RPMI7951 (cell line): Measurements from ENCODE around the gene DARS2. TPM values are rescaled to one million over a fixed set of nuclear protein-coding genes. Genes with fewer than 3 reads are reported as not detected.
"Not testable (repeated sequence)": the region's sequence is repeated elsewhere in the genome, so short reads cannot be mapped to it uniquely, and the experiment has no call there.

Experiments
- DNase-seq: peaks from one replicate; pipeline ENCODE4 v3.0.0-alpha.2; 2012; ENCODE audit warnings: low read depth
- total RNA-seq: library from RNA; depleted of rRNA; stranded (reverse); fragments of >200 nt; shearing (Covaris generic); gene quantifications from 2 replicates; pipeline ENCODE4 v1.2.3, GENCODE V29; 2014

The DARS2 gene
- total RNA-seq, 1 experiment from 2014 or later = 39.2 TPM

DNA sequence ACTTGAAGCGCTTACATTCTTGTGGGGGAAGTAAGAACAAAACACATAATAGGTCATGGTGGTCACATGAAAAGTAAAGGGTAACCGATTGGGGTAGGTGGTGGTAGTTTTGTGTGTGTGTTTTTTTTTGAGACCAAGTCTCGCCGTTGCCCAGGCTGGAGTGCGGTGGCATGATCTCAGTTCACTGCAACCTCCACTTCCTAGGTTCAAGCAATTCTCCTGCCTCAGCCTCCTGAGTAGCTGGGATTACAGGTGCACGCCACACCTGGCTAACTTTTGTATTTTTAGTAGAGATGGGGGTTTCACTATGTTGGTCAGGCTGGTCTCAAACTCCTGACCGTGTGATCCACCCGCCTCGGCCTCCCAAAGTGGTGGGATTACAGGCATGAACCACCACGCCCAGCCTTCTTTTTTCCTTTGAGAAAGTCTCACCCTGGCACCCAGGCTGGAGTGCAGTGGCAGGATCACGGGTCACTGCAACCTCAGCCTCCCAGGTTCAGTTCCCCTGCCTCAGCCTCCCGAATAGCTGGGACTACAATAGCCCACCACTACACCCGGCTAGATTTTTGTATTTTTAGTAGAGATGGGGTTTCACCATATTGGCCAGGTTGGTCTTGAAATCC lies 37.8 kb downstream of the DARS2 start:
- not testable (repeated sequence) for DNase-seq

DNA sequence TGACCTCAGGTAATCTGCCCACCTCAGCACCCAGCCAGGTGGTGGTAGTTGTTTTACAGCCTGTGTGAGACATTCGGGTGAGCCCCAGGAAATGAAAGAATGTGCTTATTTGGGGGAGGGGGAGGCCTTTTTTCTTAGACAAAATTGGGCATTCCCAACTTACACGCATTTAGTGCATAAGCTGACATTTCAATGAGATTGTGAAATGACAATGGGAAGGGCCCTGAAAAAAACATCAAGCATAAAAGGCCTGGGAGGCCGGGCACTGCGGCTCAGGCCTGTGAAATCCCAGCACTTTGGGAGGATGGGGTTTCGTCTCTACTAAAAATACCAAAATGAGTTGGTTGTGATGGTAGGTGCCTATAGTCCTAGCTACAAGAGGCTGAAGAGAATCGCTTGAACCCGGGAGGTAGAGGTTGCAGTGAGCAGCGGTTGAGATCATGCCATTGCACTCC lies 38.3 kb downstream of the DARS2 start:
- no peak for DNase-seq

DNA sequence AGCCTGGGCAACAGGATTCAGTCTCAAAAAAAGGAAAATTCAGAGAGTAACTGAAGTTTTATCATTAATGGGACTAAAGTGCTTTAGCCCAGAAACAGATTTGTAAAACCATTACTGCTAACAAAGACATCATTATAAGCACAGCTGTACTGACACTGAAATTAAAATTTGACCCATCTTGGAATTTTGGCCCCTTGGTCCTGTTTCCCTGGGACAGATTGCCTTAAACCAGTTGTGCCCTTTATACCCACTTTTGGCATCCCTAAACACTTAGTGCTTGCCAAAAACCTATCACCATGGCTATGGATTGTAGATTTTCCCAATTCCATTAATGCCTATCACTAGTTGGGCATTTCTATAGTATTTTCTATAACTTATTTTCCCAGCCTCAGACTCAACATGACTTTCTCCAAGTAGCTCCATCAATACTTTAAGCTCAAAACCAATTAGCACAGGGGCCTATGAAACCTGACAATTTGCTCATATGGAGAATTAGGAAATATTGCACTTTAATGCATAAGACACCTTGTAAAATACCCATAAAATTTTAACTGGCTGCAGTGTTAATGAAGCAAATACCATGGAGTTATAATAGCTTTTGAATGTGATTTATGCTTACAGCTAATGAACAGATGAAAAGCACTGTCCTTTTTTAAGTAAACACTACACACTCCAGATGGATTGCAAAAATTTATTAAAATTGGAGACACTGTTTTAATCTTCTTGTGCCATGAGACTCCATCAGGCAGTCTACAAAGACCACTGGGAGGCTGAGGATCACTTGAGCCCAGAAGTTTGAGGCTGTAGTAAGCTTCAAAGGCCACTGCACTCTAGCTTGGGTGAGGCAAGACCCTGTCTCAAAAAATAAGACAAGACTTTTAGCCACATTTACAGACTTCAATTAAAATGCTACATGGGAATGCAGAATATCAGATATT lies 39.0 kb downstream of the DARS2 start:
- no peak for DNase-seq

DNA sequence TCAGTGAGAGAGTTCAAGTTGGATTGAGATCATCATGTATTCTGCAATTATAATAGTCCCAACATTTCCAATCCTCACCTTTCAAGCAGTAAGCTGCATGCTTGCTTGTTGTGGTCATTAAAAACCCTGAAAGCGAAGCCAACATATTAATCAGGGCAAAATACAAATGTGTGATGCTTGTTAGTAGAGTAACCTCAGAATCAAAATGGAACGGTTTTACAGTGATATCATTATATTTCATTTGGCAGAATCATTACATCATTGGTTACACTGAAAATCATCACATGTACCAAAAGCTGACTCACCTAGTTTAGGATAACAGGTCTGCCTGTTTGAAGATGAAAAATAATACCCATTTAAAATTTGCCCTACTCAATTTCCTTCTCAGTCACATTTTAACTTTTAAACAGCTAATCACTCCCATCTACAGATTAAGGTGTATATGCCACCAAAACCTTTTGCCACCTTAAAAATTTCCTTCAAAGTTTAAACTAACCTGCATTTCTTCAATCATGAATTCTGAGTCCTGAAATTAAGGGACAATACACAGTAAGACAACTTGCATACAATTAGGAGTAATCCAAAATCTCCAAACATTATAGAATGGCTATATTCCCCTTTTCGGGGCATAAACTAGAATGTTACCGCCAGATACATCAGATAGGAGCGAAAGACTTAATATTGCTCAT lies 39.9 kb downstream of the DARS2 start:
- no peak for DNase-seq

DNA sequence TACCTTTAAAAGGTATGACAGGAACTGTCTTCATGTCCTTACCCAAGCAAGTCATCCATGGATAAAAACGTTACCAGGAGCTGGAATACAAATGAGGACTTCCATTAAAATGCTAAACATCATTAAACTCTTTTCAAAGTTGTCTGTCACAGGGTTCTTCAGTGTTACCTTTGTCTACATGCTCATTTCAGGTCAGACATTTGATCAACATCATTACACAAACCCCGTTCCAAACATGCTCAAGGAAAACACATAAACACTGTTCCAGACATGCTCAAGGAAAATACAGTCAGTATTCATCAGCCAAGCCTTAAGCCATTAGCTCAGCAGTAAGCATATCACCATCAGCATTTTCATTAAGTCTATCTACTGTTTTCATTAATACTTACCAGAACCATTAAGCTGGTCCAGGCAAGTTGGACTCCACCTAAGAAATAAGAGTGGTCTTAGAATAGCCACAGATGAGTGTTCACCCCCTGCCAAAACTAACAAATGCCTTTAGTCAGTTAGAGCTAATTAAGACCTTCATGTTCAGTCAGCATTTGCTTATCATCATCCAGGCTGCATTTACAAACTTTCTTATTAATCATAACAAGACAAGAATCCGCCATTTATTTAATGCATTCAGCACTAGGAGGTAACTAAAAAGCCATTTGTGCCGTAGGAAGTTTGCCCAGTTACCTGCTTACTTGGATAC lies 41.1 kb downstream of the DARS2 start:
- DNase-seq = no peak

DNA sequence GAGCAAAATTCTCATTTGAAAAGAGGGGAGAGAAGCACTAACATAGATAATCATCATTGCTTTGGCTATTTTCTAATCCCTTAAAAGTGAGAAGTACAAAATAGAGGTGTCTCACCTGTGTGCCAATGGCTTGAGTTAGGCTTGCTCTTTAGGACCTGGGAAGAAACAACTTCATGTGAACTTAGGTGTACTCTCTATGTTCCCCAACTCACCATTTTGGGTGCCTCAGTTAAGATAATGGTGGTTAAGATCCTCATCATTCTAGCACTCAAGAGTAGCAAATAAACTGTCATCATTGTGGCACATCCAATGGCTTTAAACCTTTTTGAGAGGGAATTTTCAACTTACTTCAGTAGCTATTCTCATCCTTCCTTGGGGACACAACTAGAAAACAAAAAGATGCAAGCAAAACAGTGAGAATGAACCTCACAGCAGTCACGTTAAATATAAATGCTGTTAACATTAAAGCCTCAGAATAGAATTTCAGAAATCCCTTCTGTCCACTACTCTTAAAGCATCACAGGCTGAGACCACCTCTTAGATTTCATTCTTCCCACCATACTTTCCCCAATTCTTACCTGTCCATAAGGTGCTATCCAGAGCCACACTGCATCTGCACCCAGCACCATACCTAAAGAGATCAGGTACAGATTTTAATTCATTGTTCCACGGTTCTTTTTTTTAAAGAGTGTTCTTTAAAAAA lies 42.1 kb downstream of the DARS2 start:
- DNase-seq = no peak

DNA sequence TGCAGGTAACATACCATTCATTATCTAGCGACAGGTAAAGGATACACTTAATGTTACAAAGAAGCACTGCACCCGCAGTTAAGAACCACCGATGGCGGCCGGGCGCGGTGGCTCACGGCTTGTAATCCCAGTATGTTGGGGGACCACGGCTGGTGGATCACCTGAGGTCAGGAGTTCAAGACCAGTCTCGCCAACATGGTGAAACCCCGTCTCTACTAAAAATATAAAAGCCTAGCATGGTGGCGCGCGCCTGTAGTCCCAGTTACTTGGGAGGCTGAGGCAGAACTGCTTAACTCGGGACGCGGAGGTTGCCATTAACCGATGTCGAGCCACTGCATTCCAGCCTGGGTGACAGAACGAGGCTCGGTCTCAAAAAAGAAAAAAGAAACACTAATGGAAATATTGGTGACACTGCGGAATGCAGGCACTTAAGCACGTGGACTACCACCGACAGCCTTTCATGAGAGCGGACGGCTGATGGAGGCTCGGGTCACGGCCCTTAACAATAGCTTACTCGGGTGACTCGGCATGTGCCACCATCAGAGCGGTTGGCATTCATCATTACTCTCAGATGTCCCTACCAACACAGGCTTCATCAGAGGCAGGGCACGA lies 42.8 kb downstream of the DARS2 start:
- DNase-seq = no peak

DNA sequence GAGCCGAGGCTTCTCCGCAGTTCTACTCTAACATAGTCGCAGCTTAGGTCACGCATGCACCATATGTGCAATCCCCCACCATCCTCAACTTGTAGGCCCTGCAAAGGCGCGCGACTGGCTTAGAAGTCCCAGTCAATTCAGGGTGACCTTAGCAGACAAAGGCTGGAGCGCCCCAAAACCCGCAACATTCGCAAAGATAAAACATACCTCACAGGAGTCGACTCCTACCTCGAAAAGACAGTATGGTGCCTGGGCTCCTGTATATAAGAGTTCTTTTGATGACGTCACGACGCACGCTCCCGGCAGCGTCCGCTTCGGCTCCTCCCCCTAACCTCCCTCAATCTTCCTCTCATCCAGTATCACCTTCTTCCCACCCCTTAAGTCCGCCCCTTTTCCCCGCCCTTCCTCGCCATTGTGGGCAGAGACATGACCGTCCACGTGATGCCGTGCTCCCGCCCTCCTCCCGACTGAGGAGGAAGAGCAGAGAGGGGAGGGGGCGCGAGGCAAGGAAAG lies 43.3 kb downstream of the DARS2 start, which contains the start of gene GAS5:
Gene GAS5, minus strand, starts transcription at position 237 of the 513 bp plus-strand sequence.
- DNase-seq = peak; percentile 98

DNA sequence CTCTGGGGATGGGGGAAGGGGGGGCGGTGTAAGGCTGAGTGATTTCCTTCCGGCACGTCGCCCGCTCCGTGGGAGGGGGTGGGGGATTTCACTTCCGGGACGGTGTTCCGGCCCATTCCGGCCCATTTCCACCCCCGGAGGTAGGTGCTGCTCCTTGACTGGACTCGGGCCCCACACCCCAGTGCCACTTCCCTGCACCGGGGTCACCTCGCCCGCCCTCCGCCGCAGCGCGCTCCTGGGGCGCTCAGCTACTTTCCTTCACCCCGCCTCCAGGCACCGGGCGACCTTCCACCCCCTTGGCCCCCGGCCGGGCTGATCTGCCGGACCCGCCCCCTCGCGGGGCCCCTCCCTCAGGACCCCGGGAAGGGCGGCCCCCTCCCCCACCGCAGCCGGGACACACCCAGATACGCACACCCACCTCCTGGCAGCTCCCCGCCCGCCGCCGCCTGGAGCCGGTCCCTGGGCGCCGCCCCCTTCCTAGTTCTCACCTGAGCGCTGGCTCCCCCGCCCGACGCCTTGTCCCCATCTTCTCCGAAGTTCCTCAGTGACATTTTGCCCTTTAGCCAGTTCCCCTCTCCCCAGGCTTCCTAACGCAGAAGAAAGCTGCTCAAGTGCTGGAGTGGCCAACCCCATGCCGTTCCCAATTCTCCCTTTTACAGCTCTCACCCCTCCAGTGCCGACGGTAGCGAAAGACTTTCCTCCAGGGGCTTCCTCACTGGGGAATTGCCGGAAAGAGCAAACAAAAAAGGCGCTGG lies 44.0 kb downstream of the DARS2 start, which contains the start of gene ZBTB37:
Gene ZBTB37, plus strand, starts transcription at position 115 of the 755 bp plus-strand sequence. CDS start 1,846 bp downstream, outside the sequence.
- DNase-seq = no peak

DNA sequence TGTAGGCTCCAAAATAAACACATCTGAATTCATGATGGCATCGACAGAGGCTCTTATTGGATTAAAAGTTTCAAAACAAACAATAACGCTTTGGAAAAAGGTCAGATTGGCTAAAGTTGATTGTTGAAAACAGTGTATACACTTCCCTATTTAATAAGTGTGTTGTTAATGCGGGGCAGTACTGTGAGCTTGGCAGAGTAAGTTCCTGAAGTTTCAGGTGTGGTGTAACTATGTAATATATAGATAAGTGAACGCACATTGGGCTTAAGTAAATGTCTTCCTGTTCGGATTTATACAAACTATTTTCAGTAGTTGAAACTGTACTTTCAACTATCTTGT lies 44.5 kb downstream of the DARS2 start:
- DNase-seq = no peak

DNA sequence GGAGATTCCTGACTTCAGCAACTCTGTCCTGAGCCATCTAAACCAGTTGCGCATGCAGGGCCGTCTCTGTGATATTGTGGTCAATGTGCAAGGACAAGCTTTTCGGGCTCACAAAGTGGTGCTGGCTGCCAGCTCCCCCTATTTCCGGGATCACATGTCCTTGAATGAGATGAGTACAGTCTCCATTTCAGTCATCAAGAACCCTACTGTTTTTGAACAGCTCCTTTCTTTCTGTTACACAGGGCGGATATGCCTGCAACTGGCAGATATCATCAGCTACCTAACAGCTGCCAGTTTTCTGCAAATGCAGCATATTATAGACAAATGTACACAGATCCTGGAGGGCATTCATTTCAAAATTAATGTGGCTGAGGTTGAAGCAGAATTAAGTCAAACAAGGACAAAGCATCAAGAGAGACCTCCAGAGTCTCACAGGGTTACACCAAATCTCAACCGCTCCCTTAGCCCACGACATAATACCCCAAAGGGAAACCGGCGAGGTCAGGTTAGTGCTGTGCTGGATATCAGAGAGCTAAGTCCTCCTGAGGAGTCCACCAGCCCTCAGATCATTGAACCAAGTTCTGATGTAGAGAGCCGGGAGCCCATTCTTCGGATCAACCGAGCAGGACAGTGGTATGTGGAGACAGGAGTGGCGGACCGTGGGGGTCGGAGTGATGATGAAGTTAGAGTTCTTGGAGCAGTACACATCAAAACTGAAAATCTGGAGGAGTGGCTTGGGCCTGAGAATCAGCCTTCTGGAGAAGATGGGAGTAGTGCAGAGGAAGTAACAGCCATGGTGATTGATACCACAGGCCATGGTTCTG lies 46.0 kb downstream of the DARS2 start:
- DNase-seq = peak; percentile 33

DNA sequence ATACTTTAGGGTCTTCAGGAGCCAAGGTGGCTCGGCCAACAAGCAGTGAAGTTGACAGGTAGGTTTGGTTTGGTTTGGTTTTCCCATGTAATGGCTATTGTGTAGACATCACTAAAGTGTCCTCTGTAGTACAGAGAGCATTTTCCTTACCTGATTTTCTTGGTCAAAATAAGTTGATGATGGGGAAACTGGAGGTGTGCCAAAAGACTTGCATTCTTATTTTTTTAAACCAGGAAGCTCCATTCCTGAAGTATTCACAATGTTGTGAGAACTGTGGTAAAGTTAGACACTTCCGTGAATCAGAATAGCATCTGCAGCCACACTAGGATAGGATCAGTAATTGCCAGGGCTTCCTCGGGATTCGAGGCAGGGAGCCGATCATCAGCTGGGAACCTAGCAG lies 46.6 kb downstream of the DARS2 start:
- no peak for DNase-seq

DNA sequence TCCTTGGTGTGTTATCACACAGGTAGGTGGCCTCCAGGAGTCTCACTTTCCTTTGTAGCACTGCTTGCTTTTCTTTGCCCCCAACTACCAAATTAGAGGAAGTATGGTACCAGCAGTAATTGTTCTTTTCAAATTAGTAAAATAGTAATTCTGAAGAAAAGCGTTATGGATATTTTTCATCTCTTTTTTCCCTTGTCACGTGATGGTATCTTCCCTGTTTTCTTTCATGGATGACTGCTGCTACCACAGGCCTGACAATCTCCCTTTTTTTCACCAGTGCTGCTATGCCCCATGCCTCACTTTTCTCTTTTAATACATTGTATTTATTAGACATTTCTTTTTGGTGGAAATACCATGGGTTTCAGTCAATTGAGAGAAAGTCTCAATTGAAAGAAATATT lies 47.0 kb downstream of the DARS2 start:
- DNase-seq = no peak

DNA sequence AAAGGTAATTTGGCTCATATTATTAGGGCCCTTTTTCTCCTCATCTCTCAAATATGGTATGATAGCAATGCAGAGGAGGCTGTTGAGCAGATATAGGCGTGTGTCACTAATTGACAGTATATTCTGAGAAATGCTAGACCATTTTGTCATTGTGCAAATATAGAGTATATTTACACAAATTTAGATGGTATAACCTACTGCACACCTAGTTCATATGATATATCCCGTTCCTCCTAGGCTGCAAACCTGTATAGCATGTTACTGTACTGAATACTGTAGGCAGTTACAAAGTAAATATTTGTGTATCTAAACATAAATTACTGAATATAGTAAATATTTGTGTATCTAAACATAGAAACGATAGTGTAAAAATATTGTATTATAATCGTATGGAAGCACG lies 52.3 kb downstream of the DARS2 start:
- DNase-seq = no peak

DNA sequence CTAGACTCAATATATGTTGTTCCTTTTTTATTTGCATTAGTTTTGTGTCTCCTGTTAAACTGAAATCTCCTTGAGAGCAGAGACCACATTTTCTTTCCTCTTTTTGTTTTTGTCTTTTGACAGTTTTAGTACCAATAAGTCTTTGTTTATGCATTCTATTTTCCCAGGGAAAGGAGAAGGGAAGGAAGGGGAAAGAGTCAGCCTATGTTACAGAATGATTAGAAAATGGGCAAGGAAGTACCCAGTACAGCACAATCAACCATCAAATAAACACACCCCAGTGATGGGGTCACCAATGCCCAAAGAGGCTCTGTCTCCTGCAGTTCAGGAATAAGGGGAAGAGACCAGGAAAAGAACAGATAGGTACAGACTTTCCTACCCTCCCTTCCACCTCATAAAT lies 53.8 kb downstream of the DARS2 start:
- no peak for DNase-seq

DNA sequence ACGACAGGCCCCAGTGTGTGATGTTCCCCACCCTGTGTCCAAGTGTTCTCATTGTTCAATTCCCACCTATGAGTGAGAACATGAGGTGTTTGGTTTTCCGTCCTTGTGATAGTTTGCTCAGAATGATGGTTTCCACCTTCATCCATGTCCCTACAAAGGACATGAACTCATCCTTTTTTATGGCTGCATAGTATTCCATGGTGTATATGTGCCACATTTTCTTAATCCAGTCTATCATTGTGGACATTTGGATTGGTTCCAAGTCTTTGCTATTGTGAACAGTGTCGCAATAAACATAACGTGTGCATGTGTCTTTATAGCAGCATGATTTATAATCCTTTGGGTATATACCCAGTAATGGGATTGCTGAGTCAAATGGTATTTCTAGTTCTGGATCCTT lies 56.6 kb downstream of the DARS2 start:
- not testable (repeated sequence) for DNase-seq

DNA sequence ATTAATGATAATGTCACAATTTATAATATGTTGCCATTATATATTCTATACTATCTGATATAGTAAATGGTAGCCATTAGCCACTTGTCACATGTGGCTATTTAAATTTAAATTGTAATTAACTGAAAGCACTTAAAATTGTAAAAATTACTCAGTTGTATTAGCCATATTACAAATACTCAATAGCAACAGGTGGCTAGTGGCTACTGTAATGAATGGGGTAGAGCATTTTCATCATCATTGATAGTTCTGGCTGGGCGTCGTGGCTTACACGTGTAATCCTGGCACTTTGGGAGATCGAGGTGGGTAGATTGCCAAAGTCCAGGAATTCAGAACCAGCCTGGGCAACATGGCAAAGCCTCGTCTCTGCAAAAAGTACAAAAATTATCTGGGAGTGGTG lies 60.2 kb downstream of the DARS2 start:
- no peak for DNase-seq

DNA sequence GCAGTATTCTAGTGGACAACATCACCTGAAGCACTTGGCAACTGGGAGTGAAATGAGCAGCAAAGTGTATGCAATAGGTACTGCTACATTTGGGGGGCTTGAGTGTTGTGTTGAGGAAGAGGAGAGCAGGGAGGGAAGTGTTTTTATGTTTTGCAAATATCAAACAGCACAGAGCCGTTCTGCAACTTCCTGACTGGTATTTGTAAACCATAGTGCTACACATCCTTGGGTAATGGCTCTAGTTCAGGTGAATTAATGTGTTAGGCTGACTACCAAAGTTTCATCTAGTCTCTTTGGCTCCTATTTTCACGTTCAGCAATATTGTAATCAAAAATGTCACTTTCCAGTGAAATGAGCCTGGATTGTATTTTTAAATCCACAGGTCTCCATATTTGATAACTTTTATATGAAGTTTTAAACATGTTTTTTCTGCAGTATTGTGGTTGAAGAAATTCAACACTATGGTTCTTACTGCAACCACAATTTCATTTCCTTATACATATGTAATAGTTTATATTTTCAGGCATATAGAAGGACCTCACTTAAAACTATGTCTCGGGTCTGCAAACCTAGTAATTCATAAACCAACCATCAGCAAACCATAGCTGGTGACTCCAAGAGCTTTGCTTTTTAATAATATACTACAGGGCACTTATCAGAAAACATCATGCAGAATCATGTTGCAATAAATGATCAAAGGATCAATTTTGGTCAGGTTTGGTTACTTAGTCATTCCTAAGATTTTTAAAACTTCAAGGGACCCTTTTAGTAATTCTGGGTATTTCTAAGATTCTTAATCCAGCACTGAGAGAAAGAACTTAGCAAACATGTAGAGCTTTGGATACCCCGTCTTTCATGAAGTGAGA lies 62.5 kb downstream of the DARS2 start:
- DNase-seq = no peak
